Nephron (organoid): ENCODE measurements around the gene ZNF83.

Source experiments
- H3K27ac Mint-ChIP-seq, 3 experiments: 2 replicates each; pipeline ENCODE4 v1.8.0; 2020; ENCODE audit warnings: mixed read lengths in 3 of 3, mild to moderate bottlenecking in 2 of 3, moderate library complexity in 1 of 3
- H3K27me3 Mint-ChIP-seq: 2 replicates; pipeline ENCODE4 v1.8.0; 2021; ENCODE audit warnings: low read depth, mild to moderate bottlenecking, moderate library complexity, mixed read lengths
- H3K36me3 Mint-ChIP-seq: 2 replicates; pipeline ENCODE4 v1.8.0; 2020; ENCODE audit warnings: low read depth, mixed read lengths
- H3K4me1 Mint-ChIP-seq: 2 replicates; pipeline ENCODE4 v1.8.0; 2020; ENCODE audit warnings: mixed read lengths
- H3K4me3 Mint-ChIP-seq, 3 experiments: 2 replicates each; pipeline ENCODE4 v1.8.0; 2020; ENCODE audit warnings: mild to moderate bottlenecking in 3 of 3, mixed read lengths in 3 of 3, moderate library complexity in 2 of 3
- H3K9me3 Mint-ChIP-seq: 2 replicates; pipeline ENCODE4 v1.8.0; 2020; ENCODE audit warnings: mixed read lengths
- CTCF ChIP-seq, 3 experiments: fragments of 200-600 bp; sonication (generic); IDR thresholded peaks; one replicate each; pipeline ENCODE4 v1.5.0; 2021; ENCODE audit warnings: antibody characterized with exemption in 3 of 3; ENCODE audit not compliant: unreplicated experiment in 3 of 3

ZNF83 gene

GRCh38 chr19:52651956-52652355, 13.8 kb upstream of the ZNF83 start:
- peaks cover 10% of the 10 kb centered on the region for H3K9me3 Mint-ChIP-seq

GRCh38 chr19:52648336-52649016, 10.3 kb upstream of the ZNF83 start:
- H3K9me3 Mint-ChIP-seq: peaks cover 14% of the 10 kb centered on the region
- no peak for TF ChIP-seq CTCF (IDR thresholded peaks at IDR 0.05; ENCODE audit: unreplicated experiment in 3 of 3)
- peaks cover 65% of the 10 kb centered on the region for H3K36me3 Mint-ChIP-seq
- peaks cover 14% of the 10 kb centered on the region for H3K4me1 Mint-ChIP-seq
- no peaks in the 10 kb centered on the region for H3K27me3 Mint-ChIP-seq
- no peak overlapping the region for H3K4me3 Mint-ChIP-seq
- H3K27ac Mint-ChIP-seq: peak overlapping the region; percentile 80 to 94 (median 91)

More at GRCh38 chr19:52651956-52652355, 13.8 kb upstream of the ZNF83 start:
- no peaks in the 10 kb centered on the region for H3K27me3 Mint-ChIP-seq
- H3K36me3 Mint-ChIP-seq: peaks cover 83% of the 10 kb centered on the region
- peaks cover 14% of the 10 kb centered on the region for H3K4me1 Mint-ChIP-seq
- H3K27ac Mint-ChIP-seq: no peak overlapping the region
- no peak for TF ChIP-seq CTCF (IDR thresholded peaks at IDR 0.05; ENCODE audit: unreplicated experiment in 3 of 3)
- H3K4me3 Mint-ChIP-seq: no peak overlapping the region

GRCh38 chr19:52646571-52647217, 8.5 kb upstream of the ZNF83 start:
- Mint-ChIP-seq H3K27me3 (no peaks in the 10 kb centered on the region), H3K4me3 (no peak overlapping the region), H3K4me1 (peaks cover 14% of the 10 kb centered on the region), H3K27ac (peak overlapping the region; percentile 80 to 86 (median 84)), H3K36me3 (peaks cover 47% of the 10 kb centered on the region), H3K9me3 (peaks cover 14% of the 10 kb centered on the region)
- no peak for TF ChIP-seq CTCF (IDR thresholded peaks at IDR 0.05; ENCODE audit: unreplicated experiment in 3 of 3)

- H3K27me3 Mint-ChIP-seq: peaks cover 8% of the 10 kb centered on the region
- H3K4me1 Mint-ChIP-seq: peaks cover 14% of the 10 kb centered on the region
- H3K9me3 Mint-ChIP-seq: no peaks in the 10 kb centered on the region
- H3K27ac Mint-ChIP-seq: peak overlapping the region in 1 of 3 experiments; percentile 30
- peaks cover 4% of the 10 kb centered on the region for H3K36me3 Mint-ChIP-seq
- no peak for TF ChIP-seq CTCF (IDR thresholded peaks at IDR 0.05; ENCODE audit: unreplicated experiment in 3 of 3)
- H3K4me3 Mint-ChIP-seq: peak overlapping the region in 2 of 3 experiments; percentile 67 to 68
Measured at GRCh38 chr19:52640916-52641315, 2.8 kb upstream of the ZNF83 start.

- Mint-ChIP-seq H3K4me1 (peaks cover 14% of the 10 kb centered on the region), H3K36me3 (peaks cover 6% of the 10 kb centered on the region), H3K27ac (peak overlapping the region in 1 of 3 experiments; percentile 24)
Measured at GRCh38 chr19:52639996-52640395, 1.8 kb upstream of the ZNF83 start.

More at GRCh38 chr19:52639996-52640395, 1.8 kb upstream of the ZNF83 start:
- H3K4me3 Mint-ChIP-seq: peak overlapping the region; percentile 69 to 80 (median 74)
- TF ChIP-seq CTCF (IDR thresholded peaks at IDR 0.05; ENCODE audit: unreplicated experiment in 3 of 3): no peak
- H3K27me3 Mint-ChIP-seq: peaks cover 9% of the 10 kb centered on the region
- no peaks in the 10 kb centered on the region for H3K9me3 Mint-ChIP-seq
